ENCODE measurements around the gene SEPTIN7. TPM values are rescaled to one million over a fixed set of nuclear protein-coding genes. Genes with fewer than 3 reads are reported as not detected.
A peak's percentile ranks its signal among the peaks of the same experiment; 100 is the strongest.

SEPTIN7 gene
- total RNA-seq, 1 donor from 2014 or later, result 200 TPM

GRCh38 chr7:35839860-35840854, 39.3 kb downstream of the SEPTIN7 start:
- H3K27me3 Mint-ChIP-seq, result no peaks in the 10 kb centered on the region
- TF ChIP-seq CTCF (conservative IDR thresholded peaks at IDR 0.05), result peak; percentile 27
- H3K27ac Mint-ChIP-seq, result peak overlapping the region; percentile 29

GRCh38 chr7:35846816-35847412, 46.1 kb downstream of the SEPTIN7 start:
- H3K4me1 Mint-ChIP-seq (ENCODE audit: unreplicated experiment), result peaks cover 20% of the 10 kb centered on the region

More at GRCh38 chr7:35839860-35840854, 39.3 kb downstream of the SEPTIN7 start:
- no peak overlapping the region for H3K4me3 Mint-ChIP-seq
- H3K36me3 Mint-ChIP-seq, result peaks cover 22% of the 10 kb centered on the region
- DNase-seq (ENCODE audit: extremely low spot score, unreplicated experiment), result no peak
- no peaks in the 10 kb centered on the region for H3K9me3 Mint-ChIP-seq
- no peaks in the 10 kb centered on the region for H3K4me1 Mint-ChIP-seq (ENCODE audit: unreplicated experiment)

GRCh38 chr7:35848725-35849124, 47.9 kb downstream of the SEPTIN7 start:
- no peaks in the 10 kb centered on the region for H3K27me3 Mint-ChIP-seq
- peaks cover 43% of the 10 kb centered on the region for H3K36me3 Mint-ChIP-seq
- DNase-seq (ENCODE audit: extremely low spot score, unreplicated experiment), result no peak
- TF ChIP-seq CTCF (conservative IDR thresholded peaks at IDR 0.05), result no peak
- no peak overlapping the region for H3K27ac Mint-ChIP-seq
- H3K9me3 Mint-ChIP-seq, result no peaks in the 10 kb centered on the region
- no peak overlapping the region for H3K4me3 Mint-ChIP-seq
- H3K4me1 Mint-ChIP-seq (ENCODE audit: unreplicated experiment), result peaks cover 23% of the 10 kb centered on the region

More at GRCh38 chr7:35846816-35847412, 46.1 kb downstream of the SEPTIN7 start:
- H3K27ac Mint-ChIP-seq, result no peak overlapping the region
- no peaks in the 10 kb centered on the region for H3K9me3 Mint-ChIP-seq
- no peak for TF ChIP-seq CTCF (conservative IDR thresholded peaks at IDR 0.05)
- H3K36me3 Mint-ChIP-seq, result peaks cover 36% of the 10 kb centered on the region
- no peak for DNase-seq (ENCODE audit: extremely low spot score, unreplicated experiment)
- H3K4me3 Mint-ChIP-seq, result no peak overlapping the region
- no peaks in the 10 kb centered on the region for H3K27me3 Mint-ChIP-seq

GRCh38 chr7:35849158-35849831, 48.4 kb downstream of the SEPTIN7 start:
- TF ChIP-seq CTCF (conservative IDR thresholded peaks at IDR 0.05), result no peak
- Mint-ChIP-seq H3K27me3 (no peaks in the 10 kb centered on the region), H3K4me3 (no peak overlapping the region), H3K4me1 (ENCODE audit: unreplicated experiment) (peaks cover 23% of the 10 kb centered on the region), H3K9me3 (no peaks in the 10 kb centered on the region), H3K27ac (no peak overlapping the region), H3K36me3 (peaks cover 43% of the 10 kb centered on the region)
- DNase-seq (ENCODE audit: extremely low spot score, unreplicated experiment), result no peak

GRCh38 chr7:35849954-35850353, 49.1 kb downstream of the SEPTIN7 start:
- no peaks in the 10 kb centered on the region for H3K27me3 Mint-ChIP-seq
- peaks cover 43% of the 10 kb centered on the region for H3K36me3 Mint-ChIP-seq
- H3K4me1 Mint-ChIP-seq (ENCODE audit: unreplicated experiment), result peaks cover 23% of the 10 kb centered on the region
- TF ChIP-seq CTCF (conservative IDR thresholded peaks at IDR 0.05), result no peak
- H3K4me3 Mint-ChIP-seq, result no peak overlapping the region
- no peak overlapping the region for H3K27ac Mint-ChIP-seq
- H3K9me3 Mint-ChIP-seq, result no peaks in the 10 kb centered on the region
- DNase-seq (ENCODE audit: extremely low spot score, unreplicated experiment), result no peak

Other genes with a start within 250 kb of the SEPTIN7 start
- 29.8 and 30.0 TPM in 2 replicates for gene HERPUD2, start 105.9 kb upstream of the SEPTIN7 start, total RNA-seq (ENCODE audit: low replicate concordance)

All from type B pancreatic cell (in vitro differentiated cells).